Esophagus (tissue), 2 donors: Measurements from ENCODE around the gene SFT2D1. TPM values are rescaled to one million over a fixed set of nuclear protein-coding genes. Genes with fewer than 3 reads are reported as not detected.
"Not testable (repeated sequence)": the region's sequence is repeated elsewhere in the genome, so short reads cannot be mapped to it uniquely, and the experiment has no call there.

Experiments
- H3K27ac ChIP-seq, 2 donors: one replicate each; pipeline ENCODE4 v1.5.1; 2013; ENCODE audit warnings: low read depth in 2 of 2, mild to moderate bottlenecking in 2 of 2, inconsistent platforms in 1 of 2, low read length in 1 of 2, moderate library complexity in 1 of 2
- H3K27me3 ChIP-seq, 2 donors: one replicate each; pipeline ENCODE4 v1.6.1; 2013; ENCODE audit warnings: low read length in 2 of 2, control low read depth in 1 of 2, mild to moderate bottlenecking in 1 of 2; ENCODE audit not compliant: insufficient read depth in 2 of 2, control insufficient read depth in 1 of 2
- H3K36me3 ChIP-seq, 2 donors: one replicate each; pipeline ENCODE4 v1.6.1; 2013; ENCODE audit warnings: low read length in 1 of 2; ENCODE audit not compliant: control insufficient read depth in 2 of 2, insufficient read depth in 2 of 2
- H3K4me1 ChIP-seq, 2 donors: one replicate each; pipeline ENCODE4 v1.6.1; 2013; ENCODE audit warnings: low read length in 1 of 2; ENCODE audit not compliant: control insufficient read depth in 2 of 2, insufficient read depth in 2 of 2
- H3K4me3 ChIP-seq, 2 donors: one replicate each; pipeline ENCODE4 v1.5.1; 2013; ENCODE audit warnings: low read length in 2 of 2, mild to moderate bottlenecking in 2 of 2, low read depth in 1 of 2, moderate library complexity in 1 of 2
- H3K9me3 ChIP-seq, 2 donors: one replicate each; pipeline ENCODE4 v1.6.1; 2013; ENCODE audit warnings: mild to moderate bottlenecking in 2 of 2, low read depth in 1 of 2, low read length in 1 of 2, moderate library complexity in 1 of 2; ENCODE audit not compliant: control insufficient read depth in 2 of 2, insufficient read depth in 1 of 2
- WGBS, 2 donors: extraction: QIAGEN DNeasy Blood & Tissue Kit; methylation state at CpG; one replicate each; pipeline ENCODE4 v1.1.7; 2013; 5-methylcytosine and 5-hydroxymethylcytosine counted together
- polyA plus RNA-seq, 2 donors: library from polyadenylated mRNA; stranded (reverse); fragments of 200-250 nt; gene quantifications; one replicate each; pipeline ENCODE4 v1.2.3, GENCODE V29; 2013
- donor health status: healthy with polysubstance abuse.
- donor health status: Bipolar disorder and iron deficiency.

SFT2D1 gene
- polyA plus RNA-seq = 10 to 100 TPM; 37.3 to 42.4 TPM

GRCh38 chr6:166342349-166343149 lies at the start of gene SFT2D1:
TSS of gene SFT2D1 (minus strand) at chr6:166342545. CDS start at chr6:166342481, 64 bp downstream.
- Histone ChIP-seq H3K9me3 (no peaks in the 10 kb centered on the region), H3K4me3 (peak within 1 kb of the TSS; percentile 94 to 100), H3K4me1 (peaks cover 4 to 12% of the 10 kb centered on the region in 2 donors), H3K27me3 (no peaks in the 10 kb centered on the region), H3K27ac (peak within 1 kb of the TSS; percentile 86 to 89), H3K36me3 (no peaks in the 10 kb centered on the region)
- 0% methylated on average over 71 to 73 of the region's 73 CpGs for WGBS, 2 donors

- 51 to 56% methylated on average over 3 of the region's 3 CpGs for WGBS, 2 donors
Measured at GRCh38 chr6:166389119-166389518, 46.8 kb upstream of the SFT2D1 start.

GRCh38 chr6:166388290-166389004 lies 46.1 kb upstream of the SFT2D1 start:
- H3K9me3 ChIP-seq = no peaks in the 10 kb centered on the region
- 91% methylated on average over 13 of the region's 13 CpGs for WGBS, 2 donors
- H3K27me3 ChIP-seq = no peaks in the 10 kb centered on the region
- H3K27ac ChIP-seq = no peak overlapping the region
- H3K36me3 ChIP-seq = no peaks in the 10 kb centered on the region
- no peaks in the 10 kb centered on the region for H3K4me1 ChIP-seq
- H3K4me3 ChIP-seq = no peak overlapping the region

More at GRCh38 chr6:166389119-166389518, 46.8 kb upstream of the SFT2D1 start:
- H3K27ac ChIP-seq = no peak overlapping the region
- H3K36me3 ChIP-seq = no peaks in the 10 kb centered on the region
- H3K27me3 ChIP-seq = no peaks in the 10 kb centered on the region
- no peaks in the 10 kb centered on the region for H3K4me1 ChIP-seq
- no peak overlapping the region for H3K4me3 ChIP-seq
- H3K9me3 ChIP-seq = no peaks in the 10 kb centered on the region

GRCh38 chr6:166387642-166388289 lies 45.4 kb upstream of the SFT2D1 start:
- Histone ChIP-seq H3K27ac (no peak overlapping the region), H3K36me3 (no peaks in the 10 kb centered on the region), H3K4me3 (no peak overlapping the region), H3K9me3 (no peaks in the 10 kb centered on the region), H3K27me3 (no peaks in the 10 kb centered on the region), H3K4me1 (no peaks in the 10 kb centered on the region)
- WGBS, 2 donors = 73 to 75% methylated on average over 5 of the region's 5 CpGs

- not testable (repeated sequence) for H3K4me3 ChIP-seq, H3K9me3 ChIP-seq, H3K36me3 ChIP-seq, H3K27ac ChIP-seq, H3K4me1 ChIP-seq, H3K27me3 ChIP-seq
- 93 to 95% methylated on average over 9 of the region's 9 CpGs for WGBS, 2 donors
Measured at GRCh38 chr6:166387098-166387497, 44.8 kb upstream of the SFT2D1 start.

- WGBS, 2 donors = 91 to 96% methylated on average over 9 of the region's 9 CpGs
- Histone ChIP-seq H3K27me3 (no peaks in the 10 kb centered on the region), H3K4me1 (no peaks in the 10 kb centered on the region), H3K4me3 (no peak overlapping the region), H3K9me3 (no peaks in the 10 kb centered on the region), H3K36me3 (no peaks in the 10 kb centered on the region), H3K27ac (no peak overlapping the region)
Measured at GRCh38 chr6:166386111-166386510, 43.8 kb upstream of the SFT2D1 start.

- Histone ChIP-seq H3K27ac (peak overlapping the region; percentile 96), H3K4me3 (peak overlapping the region; percentile 93 to 95)
- WGBS, 2 donors = 18 to 19% methylated on average over 22 of the region's 22 CpGs
- H3K9me3 ChIP-seq, H3K27me3 ChIP-seq, H3K36me3 ChIP-seq, H3K4me1 ChIP-seq: not testable (repeated sequence)
Measured at GRCh38 chr6:166383802-166384363, 41.5 kb upstream of the SFT2D1 start.

GRCh38 chr6:166382933-166383801 lies 40.8 kb upstream of the SFT2D1 start, which contains the start of gene MPC1:
TSS of gene MPC1 (minus strand) at chr6:166382940. CDS start at chr6:166382876, 64 bp downstream.
- no peaks in the 10 kb centered on the region for H3K4me1 ChIP-seq
- 0% methylated on average over 62 to 94 of the region's 94 CpGs for WGBS, 2 donors
- no peaks in the 10 kb centered on the region for H3K9me3 ChIP-seq
- peak within 1 kb of the TSS; percentile 96 for H3K27ac ChIP-seq
- H3K27me3 ChIP-seq = no peaks in the 10 kb centered on the region
- no peaks in the 10 kb centered on the region for H3K36me3 ChIP-seq
- H3K4me3 ChIP-seq = peak within 1 kb of the TSS; percentile 93 to 95
